Smooth muscle cell of trachea (primary cell): Measurements from ENCODE around the gene KIAA0040. TPM values are rescaled to one million over a fixed set of nuclear protein-coding genes. Genes with fewer than 3 reads are reported as not detected.

ENCODE experiments used
- total RNA-seq: library from RNA; depleted of rRNA; stranded (reverse); fragments of >200 nt; gene quantifications from 2 replicates; pipeline ENCODE4 v1.2.1, GENCODE V29; 2014

Gene KIAA0040
- under 0.01 and 0.17 TPM in 2 replicates for total RNA-seq

DNA sequence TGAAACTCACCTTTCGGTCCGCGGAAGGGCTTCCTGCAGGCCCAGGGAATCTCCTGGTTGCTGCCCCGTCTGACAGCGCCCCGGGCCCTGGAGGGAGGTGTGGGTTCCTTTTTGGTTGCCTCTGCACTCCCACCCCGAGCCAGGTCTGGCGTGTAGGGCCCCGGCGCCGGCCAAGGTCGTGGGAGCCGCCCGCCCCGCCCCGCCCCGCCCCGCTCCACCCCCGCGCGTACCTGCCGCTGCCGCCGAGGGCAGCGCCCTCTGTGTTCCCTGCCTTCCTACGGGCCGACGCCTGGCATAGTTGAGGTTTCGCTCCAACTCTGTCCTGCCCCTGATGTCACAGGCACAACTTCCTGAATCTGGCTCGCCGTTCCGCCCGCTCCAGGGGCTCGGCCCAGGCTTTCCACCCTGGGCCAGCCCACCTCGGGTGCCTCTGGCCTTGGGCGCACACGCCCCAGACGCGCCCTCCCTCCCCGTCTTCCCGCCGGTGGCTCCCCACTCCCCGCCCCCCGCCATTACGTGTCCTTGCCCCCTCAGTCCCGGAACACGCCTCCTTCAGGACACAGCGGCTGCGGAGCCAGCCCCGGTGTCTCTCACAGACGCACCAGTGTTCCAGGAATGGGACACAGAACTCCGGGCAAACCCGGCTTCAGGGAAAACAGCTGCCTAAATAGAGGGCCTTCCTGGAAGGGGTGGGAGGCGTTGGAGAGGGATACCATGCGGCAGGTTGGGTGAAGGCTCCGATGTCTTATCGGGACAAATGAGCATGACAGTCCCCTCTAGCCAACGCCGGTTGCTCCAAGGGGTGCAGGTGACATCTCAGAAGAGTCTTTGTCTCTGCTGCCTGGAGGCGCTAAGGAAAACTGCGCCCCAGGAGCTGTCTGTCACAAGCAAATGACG is at the start of gene KIAA0040:
KIAA0040 (minus strand) TSS at position 147 of the 897 bp plus-strand sequence. CDS start 31,763 bp downstream, outside the sequence.

Other genes with a start within 250 kb of the KIAA0040 start
- 253 and 369 TPM in 2 replicates for gene CACYBP, start 192.8 kb downstream of the KIAA0040 start, total RNA-seq
- gene MRPS14, start 169.4 kb downstream of the KIAA0040 start, total RNA-seq: 21.5 and 33.3 TPM in 2 replicates
- not detected in 2 replicates for gene TNN, start 124.9 kb downstream of the KIAA0040 start, total RNA-seq